ENCODE data around the gene DCAF12.

The DCAF12 gene

DNA sequence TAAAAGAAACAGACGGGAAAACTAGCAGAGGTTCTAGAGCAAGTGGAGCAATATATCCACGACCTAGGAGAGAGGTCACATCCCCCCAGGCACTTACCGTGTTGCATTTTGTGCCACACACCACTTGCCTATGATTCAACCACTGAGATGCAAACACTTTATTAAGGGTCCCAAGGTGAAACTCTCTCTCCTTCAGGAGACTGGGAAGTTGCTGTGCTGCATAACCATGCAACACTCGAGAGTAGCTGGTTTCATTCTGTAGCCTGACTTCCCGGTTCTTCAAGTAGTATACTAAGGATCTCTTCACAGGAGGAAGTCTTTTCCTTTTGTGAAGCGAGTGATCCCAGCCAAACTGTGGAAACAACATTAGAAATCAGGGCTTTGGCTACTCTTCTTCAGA is 1.6 kb downstream of the DCAF12 start:
- DNase-seq, result no peak

DNA sequence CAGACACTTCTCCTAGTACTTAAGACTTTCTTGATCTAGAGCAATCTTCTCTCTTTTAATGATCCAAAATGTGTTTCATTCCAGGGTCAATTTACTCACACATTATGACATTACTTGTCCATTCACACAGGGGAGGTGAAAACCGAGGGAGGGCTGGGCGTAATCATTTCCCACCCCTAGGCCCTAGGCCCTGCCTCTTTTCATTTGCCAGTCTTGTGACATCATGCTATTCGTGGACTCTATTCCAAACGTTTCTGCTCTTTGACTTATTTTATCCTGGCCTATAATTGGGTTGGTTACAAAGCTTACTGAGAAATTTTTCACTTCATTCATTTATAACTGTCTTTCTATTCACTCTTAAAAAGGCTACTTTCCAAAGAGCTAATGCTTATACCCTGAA is 2.4 kb downstream of the DCAF12 start:
- DNase-seq, result no peak

DNA sequence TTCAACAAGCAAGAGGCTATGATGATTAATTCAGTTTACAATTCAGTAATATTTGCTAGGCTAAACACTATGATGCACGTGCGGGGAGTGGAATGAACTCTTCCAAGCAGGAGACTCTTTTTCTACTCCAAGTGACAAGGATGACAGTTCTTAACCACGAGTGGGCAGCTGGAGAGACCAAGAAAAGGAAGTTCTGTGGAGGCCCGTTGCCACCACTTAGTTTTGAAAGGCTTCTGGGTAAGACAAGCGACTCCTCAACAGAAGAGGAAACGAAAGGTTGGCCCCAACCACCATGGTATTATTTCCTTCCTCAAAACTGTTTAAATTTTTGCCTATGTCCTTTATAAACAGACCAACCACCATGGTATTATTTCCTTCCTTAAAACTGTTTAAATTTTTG is 2.8 kb downstream of the DCAF12 start:
- DNase-seq, result peak in 1 of 2 donors; percentile 19

DNA sequence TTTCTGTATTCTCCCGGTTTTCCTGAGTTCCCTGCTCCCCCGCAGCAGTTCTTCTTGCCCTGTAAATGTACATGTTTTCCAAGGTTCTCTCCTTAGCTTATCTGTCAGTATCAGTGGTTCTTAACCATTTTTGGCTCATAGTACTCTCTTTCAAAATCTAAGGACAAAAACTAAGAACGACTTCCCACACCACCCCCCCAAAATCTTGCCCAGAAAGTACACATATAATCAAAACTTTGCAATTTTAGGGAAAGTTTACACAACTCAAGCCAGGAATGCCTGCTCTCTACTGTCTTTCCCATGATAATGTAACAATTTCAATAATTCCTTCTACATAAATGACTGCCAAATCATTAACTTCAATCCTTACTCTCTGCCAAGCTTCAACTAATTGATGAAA is 4.5 kb downstream of the DCAF12 start:
- DNase-seq, result no peak

DNA sequence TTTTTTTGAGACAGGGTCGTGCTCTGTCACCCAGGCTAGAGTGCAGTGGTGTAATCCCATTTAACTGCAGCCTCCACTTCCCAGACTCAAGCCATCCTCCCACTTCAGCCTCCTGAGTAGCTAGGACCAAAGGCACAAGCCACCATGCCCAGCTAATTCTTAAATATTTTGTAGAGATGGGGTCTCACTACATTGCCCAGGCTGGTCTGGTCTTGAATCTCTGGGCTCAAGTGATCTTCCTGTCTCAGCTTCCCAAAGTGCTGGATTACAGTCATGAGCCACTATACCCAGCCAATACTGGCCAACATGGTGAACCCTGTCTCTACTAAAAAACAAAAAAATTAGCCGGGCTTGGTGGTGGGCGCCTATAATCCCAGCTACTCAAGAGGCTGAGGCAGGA is 6.8 kb downstream of the DCAF12 start:
- no peak for DNase-seq

DNA sequence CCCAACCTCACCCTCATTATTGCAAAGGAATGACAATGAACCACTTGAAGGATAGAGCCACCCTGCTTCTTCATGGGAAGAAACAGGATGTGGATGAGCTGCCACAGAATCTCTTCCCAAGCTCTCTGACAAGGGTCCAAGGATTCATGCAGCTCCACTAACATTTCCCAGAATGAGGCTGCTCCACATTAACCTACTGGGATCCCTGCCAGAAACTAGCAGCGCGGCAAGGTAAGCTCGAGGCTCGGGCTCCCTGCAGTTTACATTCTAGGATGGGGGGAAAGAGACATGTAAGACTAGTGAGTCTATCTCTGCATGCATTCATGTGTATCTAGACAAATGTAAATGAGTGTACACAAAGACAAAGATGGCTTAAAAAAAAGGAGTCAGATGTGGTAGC is 12.1 kb downstream of the DCAF12 start:
- no peak for DNase-seq

DNA sequence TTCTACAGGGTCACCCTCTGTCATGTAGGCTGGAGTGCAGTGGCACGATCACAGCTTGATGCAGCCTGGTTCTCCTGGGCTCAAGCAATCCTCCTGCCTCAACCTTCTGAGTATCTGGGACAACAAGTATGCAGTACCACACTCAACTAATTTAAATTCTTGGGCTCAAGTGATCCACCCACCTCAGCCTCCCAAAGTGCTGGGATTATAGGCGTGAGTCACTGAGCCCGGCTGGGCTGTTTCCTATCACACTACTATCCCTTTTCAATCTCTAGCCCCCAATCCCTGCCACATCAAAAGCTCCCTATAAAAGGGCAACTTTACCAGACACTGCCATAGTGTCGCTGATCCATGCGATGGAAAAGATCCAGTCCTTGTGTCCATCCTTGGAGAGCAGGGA is 20.4 kb downstream of the DCAF12 start:
- no peak for DNase-seq

DNA sequence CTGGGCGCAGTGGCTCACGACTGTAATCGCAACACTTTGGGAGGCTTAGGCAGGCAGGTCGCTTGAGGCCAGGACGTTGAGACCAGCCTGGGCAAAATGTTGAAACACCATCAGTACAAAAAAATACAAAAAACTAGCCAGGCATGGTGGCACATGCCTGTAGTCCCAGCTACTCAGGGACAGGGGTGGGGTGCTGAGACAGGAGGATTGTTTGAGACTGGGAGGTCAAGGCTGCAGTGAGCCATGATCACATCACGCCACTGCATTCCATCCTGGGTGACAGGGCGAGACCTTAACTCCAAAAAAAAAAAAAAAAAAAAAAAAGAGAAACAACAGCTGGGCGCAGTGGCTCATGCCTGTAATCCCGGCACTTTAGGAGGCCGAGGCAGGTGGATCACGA is 23.7 kb downstream of the DCAF12 start:
- DNase-seq, result no peak

DNA sequence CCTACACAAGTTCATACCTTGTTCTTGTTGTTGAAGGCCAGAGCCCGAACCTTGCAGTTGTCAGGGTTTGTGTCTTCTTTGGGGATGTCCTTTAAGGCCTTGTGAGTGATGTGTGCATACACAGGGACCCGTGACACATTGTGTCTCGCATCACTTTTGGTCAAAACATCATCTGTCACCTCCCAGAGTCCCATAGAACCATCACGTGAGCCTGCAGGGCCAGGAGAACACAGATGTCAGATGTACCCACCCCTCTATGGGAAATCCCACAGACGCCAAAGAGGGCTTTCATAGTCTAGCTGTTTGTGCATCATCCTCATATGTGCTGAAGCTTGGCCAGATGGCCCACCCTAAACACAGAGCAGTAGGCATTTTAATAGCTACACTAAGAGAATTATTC is 28.2 kb downstream of the DCAF12 start:
- no peak for DNase-seq

DNA sequence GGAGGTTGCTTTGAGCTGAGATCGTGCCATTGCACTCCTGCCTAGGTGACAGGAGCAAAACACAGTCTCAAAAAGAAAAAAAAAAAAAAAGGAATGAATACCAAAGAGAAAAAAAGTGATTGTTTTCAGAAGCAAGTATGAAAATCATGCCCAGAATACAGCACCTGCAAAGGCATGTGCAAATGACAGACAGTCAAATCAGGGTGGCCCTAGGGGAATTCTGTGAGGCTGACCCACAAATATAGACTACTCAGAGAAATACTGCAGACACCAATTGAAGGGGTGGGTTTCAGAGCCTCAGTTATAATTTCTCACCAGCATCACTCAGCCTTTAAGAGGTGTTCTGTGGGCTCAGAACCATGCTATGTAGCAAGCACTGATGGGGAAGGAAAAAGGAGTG is 28.6 kb downstream of the DCAF12 start:
- DNase-seq, result no peak

DNA sequence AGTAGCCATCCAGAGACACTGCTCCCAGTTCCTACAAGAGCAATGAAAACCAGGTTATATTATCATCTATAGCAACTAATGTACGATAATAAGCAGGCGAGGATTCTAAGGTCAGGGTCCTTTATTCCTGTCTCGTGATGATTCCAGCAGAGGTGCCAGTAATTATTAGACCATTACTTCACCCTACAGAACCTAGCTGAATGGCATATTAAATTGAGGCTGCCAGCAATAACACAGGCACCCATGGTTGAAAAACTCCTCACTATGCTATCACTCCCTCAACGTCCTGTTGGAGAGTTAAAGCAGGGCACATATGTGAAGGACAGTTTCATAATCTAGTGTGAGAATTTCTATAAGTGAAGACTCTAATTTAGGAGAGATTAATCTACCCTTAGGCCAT is 29.7 kb downstream of the DCAF12 start:
- DNase-seq, result no peak

DNA sequence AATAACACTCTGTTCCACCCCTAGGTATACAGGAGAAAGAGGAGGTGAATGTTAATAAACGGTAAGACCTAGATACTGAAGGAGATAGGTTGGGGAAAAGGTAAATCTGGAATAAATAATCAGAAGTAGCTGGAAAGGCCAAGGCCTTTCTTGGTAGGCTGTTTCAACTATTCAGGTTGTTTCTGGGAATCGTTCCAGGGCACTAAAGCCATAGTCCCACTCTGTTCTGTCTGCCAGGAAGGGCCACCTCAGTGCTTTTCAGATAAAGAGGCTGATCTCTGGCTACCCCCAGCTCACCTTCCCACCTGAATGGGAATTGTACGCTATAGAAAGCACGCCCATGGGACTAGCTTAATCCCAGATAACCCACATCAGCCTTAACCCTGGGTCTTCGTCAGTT is 32.9 kb downstream of the DCAF12 start:
- no peak for DNase-seq

DNA sequence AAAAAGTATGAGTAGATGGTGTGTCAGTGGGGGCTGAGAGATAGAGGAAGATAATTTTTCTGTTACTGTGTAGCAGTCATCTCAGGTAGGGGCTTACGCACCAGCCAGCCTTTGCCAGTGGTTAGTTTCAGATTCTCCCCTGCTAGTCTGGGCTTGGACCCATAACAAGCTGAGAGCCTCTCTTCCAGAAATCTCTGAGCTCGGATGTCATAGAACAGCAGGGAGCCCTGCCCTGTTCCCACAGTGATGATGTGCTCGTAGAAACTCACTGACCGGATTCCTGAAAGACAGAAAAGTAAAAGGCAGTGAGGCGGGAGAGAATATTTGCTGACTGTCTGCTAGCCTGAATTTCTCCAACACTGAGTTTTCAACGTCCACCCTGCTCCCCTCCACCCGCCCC is 37.2 kb downstream of the DCAF12 start:
- no peak for DNase-seq

DNA sequence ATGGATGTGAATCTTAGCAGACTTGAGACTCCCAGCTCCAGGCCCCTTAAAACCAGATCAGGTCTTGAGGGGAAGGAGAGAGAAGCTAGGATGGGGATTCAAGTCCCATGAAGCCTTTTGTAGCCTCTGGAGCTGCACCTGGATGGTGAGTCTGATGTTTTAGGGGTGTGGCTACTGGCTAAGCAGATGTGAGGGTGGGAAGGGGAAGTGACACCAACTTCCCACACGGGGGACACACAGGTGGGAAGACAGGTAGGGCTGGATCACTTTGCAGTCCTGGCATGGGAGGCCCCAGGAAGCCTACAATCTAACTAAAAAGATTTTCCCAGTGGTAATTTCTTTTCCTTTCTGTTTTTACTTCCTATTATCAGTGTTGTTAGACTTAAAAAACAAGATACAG is 39.1 kb downstream of the DCAF12 start:
- DNase-seq, result no peak

DNA sequence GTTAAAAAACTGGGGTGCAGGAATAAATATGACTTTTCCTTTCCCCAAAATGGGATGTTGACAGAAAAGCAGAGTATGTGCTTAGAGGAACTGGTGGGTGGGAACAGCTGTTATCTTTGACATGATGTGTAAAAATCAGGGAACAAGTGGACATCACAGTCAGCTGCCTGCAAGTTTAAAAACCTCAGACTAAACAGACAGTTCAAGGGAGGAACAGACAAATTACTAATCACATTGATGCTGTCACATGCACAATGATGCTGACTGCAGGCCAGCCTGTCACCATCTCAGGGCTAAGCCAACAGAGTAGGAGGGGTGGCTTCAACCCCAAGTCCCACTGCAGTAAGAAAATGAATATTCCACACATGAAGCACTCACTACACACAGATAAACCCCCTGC is 39.6 kb downstream of the DCAF12 start:
- DNase-seq, result no peak

DNA sequence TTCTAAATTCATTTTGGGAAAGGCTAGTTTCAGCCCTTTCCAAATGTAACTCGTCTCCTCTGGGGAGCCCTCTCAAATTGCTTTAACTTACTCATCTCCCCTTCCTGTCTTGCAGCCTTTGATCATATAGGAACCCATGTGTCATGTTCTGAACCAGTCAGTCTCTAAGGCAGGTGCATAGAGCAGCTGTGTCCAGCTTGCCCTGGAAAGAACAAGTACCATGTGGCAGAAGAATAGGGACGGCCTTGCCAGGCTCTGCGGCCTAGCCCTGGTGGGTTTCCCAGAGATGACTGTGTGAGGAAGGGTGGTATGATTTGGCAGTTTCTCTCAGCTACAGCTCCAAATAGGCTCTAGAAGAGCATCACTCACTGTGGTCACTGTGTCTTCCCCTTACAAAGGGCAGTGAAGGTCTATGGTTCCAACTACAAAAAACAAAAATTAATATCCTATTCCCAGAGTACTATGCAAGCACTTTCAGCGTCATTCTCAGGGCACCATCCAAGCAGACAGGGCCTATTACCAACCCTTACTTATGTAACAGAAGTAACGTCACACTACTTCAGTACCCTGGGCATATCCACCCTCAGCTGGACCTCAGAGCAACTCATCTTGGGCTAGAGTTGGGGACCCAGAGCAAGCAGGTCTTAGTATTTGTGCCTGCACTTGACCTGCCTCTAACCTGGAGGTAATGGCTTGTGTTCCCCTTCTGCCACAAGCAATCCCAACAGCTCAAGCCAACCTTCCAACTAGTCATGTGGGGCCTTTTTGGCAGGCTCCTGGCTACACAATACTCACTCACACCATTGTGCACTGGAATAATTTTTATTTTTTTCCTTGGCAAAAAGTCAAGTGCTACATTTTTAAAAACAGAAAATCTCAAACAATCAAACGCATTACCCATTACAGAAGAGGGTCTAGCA is 40.7 kb downstream of the DCAF12 start:
- DNase-seq, result no peak

DNA sequence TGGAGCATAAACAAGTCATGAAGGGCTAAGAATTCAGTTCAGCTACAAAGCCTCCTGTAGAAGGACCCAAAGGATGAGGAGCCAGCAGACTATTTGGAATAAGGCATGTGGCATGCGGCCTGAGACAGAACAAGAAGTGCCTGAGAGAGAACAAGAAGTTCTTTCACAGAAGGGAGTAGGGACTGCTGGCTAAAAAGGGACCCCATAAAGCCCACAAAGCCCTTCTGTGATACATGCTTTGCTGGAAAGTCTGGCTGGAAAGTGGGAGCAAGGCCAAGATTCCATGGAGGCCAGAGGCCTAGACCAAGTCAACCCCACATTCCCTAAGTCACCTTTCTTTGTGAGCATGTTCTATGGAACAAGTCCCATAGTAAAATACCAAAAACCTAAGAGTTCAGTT is 41.9 kb downstream of the DCAF12 start:
- no peak for DNase-seq

DNA sequence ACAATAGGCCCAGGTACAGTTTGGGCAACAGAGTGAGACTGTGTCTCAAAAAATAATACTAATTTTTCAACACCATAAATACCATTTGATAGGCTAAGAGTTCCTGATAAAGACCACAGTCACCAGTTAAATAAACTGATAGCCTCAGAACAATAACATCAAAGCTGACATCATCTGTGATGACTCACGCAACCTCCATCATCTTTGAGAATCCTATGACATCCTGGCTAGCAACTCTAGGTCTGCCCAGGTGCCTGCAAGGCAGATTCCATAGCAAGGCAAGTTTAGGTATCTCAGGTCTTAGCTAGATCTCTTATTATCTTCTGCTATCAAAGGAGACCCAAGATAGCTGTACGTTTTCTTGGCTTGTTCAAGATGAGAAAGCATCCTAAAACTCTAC is 47.3 kb downstream of the DCAF12 start:
- DNase-seq, result no peak

DNA sequence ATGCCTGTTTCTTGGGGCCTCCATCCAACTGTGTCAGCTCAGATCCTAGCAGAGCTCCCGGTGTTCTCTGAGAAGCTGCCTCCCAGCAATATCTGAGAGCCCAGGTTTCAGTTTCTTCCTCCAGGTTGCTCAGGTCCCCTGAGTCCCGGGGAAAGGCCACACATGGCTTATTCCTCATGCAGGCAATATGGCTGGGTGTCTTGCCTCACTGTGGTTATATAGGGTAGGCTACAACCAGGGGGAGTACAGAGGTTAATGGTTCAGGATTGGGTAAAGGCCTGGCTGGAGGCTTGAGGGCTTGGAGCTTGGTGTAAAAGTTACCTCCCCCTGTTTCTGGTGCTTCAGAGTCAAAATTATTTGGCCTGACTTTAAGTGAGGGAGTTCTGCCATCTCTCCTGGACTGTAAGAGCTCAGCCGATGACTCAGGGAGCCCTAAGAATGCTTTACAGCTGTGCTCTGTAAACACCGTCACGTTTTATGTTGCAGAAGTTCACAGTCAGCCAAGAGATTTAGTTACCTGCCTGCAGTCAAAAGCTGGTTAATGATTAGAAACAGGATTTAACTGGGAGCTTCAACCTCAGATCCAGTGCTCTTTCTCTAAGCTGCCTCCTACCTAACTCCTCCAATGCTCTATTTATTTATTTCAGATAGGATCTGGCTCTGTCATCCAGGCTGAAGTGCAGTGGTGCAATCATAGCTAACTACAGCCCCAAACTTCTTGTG is 53.5 kb downstream of the DCAF12 start:
- no peak for DNase-seq

DNA sequence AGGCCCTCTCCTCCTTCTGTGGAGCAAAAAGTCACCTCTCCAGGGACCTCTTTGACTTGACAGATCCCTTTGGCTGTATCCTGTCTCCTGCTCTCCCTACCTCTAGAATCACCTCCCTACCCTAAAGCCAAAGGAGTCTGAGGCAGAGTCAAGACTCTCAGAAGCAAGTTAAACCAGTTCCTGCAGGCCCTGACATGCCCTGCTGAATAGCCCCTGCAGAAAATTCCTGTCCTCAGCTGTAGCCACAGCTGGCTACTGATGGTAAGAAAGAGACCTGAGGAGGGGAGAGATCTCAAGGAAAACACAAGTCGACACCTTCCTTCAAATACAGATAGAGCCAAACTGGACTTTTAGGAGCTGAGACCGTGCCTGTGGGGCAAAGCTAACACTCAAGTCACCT is 54.1 kb downstream of the DCAF12 start:
- no peak for DNase-seq

DNA sequence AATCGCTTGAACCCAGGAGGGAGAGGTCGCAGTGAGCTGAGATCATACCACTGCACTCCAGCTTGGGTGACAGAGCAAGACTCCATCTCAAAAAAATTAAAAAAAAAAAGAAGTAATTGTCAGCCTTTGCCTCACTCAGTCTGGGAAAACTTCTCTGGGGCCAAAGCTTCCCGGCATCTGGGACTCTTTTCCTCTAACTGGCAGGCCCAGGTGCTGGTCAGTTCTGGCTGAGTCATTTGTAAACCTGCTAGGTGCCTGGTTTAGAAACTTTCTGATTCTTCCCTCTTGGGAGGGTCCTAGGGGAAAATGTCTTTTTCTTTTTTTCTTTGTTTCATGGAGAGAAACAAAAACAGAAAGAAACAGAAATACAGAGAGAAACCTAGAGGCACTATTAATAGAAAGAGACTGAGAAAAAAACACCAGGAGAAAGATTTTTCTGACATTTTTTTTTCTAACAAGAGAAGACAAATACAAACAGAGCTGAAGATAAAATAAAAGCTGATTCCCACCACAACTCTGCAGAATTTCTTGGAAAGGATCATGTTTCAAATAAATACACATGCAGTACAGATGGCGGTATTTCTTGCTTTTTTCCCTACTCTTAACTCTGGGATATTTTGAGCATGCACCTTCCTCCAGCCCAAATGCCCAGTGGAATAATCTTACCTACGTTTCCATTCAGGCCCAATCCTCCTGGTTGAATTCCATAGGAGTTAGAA is 55.7 kb downstream of the DCAF12 start:
- no peak for DNase-seq

DNA sequence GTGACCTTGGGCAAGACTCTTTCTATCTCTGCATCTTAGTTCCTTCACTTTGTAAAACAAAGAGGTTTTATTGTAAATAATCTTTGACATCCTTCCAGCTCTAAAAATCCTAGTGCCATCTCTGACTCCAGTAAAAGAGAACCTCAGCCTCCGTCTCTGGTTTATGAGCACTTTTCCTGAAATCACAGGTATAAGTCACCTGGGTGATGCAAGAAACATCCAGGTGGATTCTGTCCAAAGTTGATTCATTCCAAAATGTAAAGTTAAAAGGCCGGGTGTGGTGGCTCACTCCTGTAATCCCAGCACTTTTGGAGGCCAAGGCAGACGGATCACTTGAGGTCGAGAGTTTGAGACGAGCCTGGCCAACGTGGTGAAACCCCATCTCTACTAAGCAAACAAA is 56.7 kb downstream of the DCAF12 start:
- DNase-seq, result no peak

DNA sequence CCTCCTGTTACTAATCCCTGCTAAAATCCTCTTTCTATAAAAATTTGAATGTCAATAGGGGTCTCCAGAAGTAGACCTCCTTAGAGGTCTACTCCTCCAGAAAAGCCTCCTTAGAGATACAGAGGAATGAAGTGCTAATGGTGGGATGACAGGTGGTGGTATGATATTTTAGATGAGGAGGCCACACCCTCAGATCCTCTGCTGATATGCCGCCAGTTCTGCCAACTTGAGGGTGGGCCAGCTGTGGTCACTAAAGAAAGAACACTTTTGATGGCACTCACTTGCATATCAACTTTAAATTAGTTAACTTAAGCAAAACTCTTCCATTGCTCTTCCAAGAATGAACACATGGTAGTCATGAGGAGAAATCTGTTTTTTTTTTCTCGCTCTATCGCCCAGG is 61.0 kb downstream of the DCAF12 start:
- no peak for DNase-seq

DNA sequence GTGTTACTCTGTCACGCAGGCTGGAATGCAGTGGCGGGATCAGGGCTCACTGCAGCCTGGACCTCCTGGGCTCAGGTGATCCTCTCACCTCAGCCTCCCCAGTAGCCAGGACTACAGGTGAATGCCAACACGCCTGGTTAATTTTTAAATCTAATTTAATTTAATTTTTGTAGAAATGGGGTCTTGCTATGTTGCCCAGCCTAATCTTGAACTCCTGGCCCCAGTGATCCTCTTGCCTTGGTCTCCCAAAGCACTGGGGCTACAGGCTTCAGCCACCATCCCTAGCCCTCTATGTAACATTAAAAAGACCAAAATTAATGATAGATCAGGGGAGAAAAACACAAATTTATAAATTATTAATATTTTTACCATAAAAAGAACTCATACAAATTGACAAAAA is 66.5 kb downstream of the DCAF12 start:
- DNase-seq, result no peak

Data from stimulated activated CD4-positive, alpha-beta T cell treated with anti-CD3 and anti-CD28 coated beads, Interleukin-2, amount 100 ng/mL, for 48 hours (primary cell).